SK-N-SH treated with all-trans-retinoic acid at 6 μM for 48 hours (cell line): ENCODE results near the gene GLOD4.

ENCODE experiments used
- PATZ1 ChIP-seq: fragments of 250-450 bp; sonication (Bioruptor Pico); IDR thresholded peaks from 2 replicates; pipeline ENCODE4 v1.8.0; 2020; ENCODE audit warnings: mild to moderate bottlenecking, moderate library complexity, borderline replicate concordance
- RARB ChIP-seq: fragments of 250-450 bp; sonication (Bioruptor Pico); IDR thresholded peaks from 2 replicates; pipeline ENCODE4 v1.8.0; 2021; ENCODE audit warnings: mild to moderate bottlenecking, moderate library complexity
- TOX ChIP-seq: fragments of 250-450 bp; sonication (Bioruptor Pico); IDR thresholded peaks from 2 replicates; pipeline ENCODE4 v1.8.0; 2021; ENCODE audit warnings: mild to moderate bottlenecking, moderate library complexity, borderline replicate concordance
- ZFP3 ChIP-seq: fragments of 250-450 bp; sonication (Bioruptor Pico); IDR thresholded peaks from 2 replicates; pipeline ENCODE4 v1.5.0; 2020; ENCODE audit warnings: mild to moderate bottlenecking, moderate library complexity
- ZFP30 ChIP-seq: fragments of 450-650 bp; formaldehyde crosslinking; IDR thresholded peaks from 2 replicates; pipeline ENCODE4 v1.5.0; 2022; ENCODE audit warnings: mild to moderate bottlenecking, moderate library complexity

DNA sequence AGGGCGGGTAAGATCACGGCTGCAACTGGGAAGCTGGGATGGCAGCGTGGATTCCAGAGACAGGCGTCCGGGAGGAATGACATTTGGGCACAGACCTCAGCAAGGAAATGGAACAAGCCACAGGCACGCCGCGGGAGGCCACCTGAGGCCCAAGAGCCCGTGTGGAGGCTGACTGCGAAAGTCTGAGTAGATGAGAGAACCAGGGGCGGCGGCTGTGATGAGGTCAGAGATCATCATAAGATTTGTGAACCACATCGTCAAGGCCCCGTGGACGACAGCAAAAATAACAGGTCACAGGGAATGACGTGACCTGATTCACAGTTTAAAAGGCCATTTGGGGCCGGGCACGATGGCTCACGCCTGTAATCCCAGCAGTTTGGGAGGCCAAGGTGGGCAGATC lies 48.3 kb upstream of the GLOD4 start:
- TF ChIP-seq PATZ1 (CRISPR knock-in tag) (no peak), TOX (CRISPR knock-in tag) (no peak), RARB (CRISPR knock-in tag) (no peak), ZFP30 (CRISPR knock-in tag) (no peak), ZFP3 (no peak)
